ENCODE data around the gene PRKCB.

PRKCB gene

DNA sequence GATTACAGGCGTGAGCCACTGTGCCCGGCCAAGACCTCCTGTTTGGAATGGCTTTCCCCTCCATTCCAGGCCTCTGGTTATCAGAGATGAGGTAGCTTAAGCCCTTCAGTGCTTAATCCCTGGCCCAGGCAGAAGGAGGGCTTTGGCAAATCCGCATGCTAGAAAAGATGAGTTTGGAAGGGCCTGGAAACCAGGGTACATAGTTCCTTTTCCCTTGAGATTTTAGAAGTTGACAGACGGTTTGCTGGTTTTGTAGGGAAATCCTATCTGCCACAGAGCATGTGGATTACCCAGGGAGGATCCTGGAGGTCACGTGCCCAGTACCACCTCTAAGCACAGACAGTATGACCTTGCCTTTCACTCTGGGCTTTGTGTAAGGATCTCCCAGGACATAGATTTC, 305.7 kb downstream of the PRKCB start (continued):
- no peak for TF ChIP-seq ZNF274 (IDR thresholded peaks at IDR 0.05; ENCODE audit: low read length)
- TF ChIP-seq ZNF274 (tag by site-specific recombination; IDR thresholded peaks at IDR 0.05; ENCODE audit: borderline replicate concordance), result no peak
- no peak for TF ChIP-seq ZNF223 (tag by site-specific recombination; IDR thresholded peaks at IDR 0.05)

DNA sequence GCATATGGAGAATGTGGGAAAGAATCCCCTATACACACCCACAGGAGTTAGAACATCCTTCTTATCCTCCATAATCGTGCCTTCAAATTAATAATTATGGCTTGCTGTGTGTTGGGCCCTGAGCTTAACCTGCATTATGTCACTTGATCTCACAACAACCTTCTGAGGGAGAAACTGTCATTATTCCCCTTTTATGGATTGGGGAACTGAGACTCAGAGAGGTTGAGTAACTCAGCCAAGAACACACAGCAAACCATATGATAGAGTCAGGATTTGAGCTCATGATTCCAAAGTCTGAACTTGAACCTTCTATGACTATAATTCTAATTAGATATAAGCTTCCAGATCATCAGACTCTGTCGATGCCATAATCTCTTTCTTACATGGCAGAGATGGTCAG, 306.1 kb downstream of the PRKCB start:
- Histone ChIP-seq H3K4me1 (ENCODE audit: control insufficient read depth, insufficient read depth, low read length) (no peaks in the 10 kb centered on the region), H3K27ac (ENCODE audit: extremely low read depth, low read depth, low read length) (no peak overlapping the region), H3K36me3 (ENCODE audit: control insufficient read depth in 2 of 2, insufficient read depth in 1 of 2, low read length in 2 of 2) (no peaks in the 10 kb centered on the region), H3K4me3 (ENCODE audit: low read depth, low read length) (no peak overlapping the region), H3K9me3 (ENCODE audit: control insufficient read depth, insufficient read depth, low read depth, low read length) (no peaks in the 10 kb centered on the region)
- ChIA-PET CTCF (no interaction called here), POLR2A (no interaction called here)
- TF ChIP-seq, protein P1, sequence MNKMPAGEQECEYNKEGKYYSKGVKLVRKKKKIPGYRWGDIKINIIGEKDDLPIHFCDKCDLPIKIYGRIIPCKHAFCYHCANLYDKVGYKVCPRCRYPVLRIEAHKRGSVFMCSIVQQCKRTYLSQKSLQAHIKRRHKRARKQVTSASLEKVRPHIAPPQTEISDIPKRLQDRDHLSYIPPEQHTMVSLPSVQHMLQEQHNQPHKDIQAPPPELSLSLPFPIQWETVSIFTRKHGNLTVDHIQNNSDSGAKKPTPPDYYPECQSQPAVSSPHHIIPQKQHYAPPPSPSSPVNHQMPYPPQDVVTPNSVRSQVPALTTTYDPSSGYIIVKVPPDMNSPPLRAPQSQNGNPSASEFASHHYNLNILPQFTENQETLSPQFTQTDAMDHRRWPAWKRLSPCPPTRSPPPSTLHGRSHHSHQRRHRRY (tag by site-specific recombination; IDR thresholded peaks at IDR 0.05), result no peak
- TF ChIP-seq ZNF768 (tag by site-specific recombination; IDR thresholded peaks at IDR 0.05), result 0 out of 2 replicates have a peak, but pooled peaks have one; percentile 59

DNA sequence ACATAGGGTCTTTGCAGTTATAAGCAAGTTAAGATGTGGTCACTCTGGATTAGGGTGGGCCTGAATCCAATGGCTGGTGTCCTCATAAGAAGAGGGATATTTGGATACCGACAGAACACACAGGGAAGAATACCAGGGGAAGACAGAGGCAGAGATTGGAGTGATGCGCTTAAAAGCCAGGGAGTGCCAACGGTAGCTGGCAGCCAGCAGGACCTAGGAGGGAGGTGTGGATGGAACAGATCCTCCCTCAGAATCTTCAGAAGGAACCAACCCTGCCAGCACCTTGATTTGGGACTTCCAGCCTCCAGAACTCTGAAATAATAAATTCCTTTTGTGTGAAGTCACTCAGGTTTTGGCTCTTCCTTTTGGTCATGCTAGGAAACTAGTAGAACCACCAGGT, 310.1 kb downstream of the PRKCB start:
- no peaks in the 10 kb centered on the region for H3K36me3 ChIP-seq (ENCODE audit: control insufficient read depth in 2 of 2, insufficient read depth in 1 of 2, low read length in 2 of 2)
- H3K27ac ChIP-seq (ENCODE audit: extremely low read depth, low read depth, low read length), result no peak overlapping the region
- CTCF ChIA-PET, result interaction anchor here (0.6 kb wide), 1 partner anchor 631 kb away, joined by 3 read pairs; no protein-coding TSS in a partner anchor

DNA sequence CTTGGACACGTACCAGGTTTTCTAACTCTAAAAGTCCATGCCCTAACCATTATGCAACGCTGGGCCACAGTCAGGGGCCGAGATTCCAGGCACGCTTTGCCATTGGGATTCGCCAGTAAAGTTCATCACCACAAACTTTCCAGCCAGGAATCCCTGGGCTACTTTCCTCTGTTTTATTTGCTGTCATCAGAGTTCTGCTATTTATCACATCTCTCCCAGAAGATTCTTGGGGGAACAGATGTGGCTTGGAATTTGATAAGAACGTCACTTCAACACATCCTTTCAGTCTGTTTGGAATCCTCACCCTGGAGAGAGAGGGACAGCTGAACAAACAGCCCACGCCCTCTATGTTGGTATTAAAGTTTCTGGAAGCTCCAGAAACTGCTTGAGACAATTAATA, 310.7 kb downstream of the PRKCB start:
- TF ChIP-seq ZNF792 (tag by site-specific recombination; IDR thresholded peaks at IDR 0.05) (no peak), ZNF10 (tag by site-specific recombination; IDR thresholded peaks at IDR 0.05) (no peak), ZNF791 (tag by site-specific recombination; IDR thresholded peaks at IDR 0.05) (no peak), KLF1 (tag by site-specific recombination; IDR thresholded peaks at IDR 0.05) (no peak), ZNF121 (tag by site-specific recombination; IDR thresholded peaks at IDR 0.05) (no peak)
- TF ChIP-seq, protein P2, sequence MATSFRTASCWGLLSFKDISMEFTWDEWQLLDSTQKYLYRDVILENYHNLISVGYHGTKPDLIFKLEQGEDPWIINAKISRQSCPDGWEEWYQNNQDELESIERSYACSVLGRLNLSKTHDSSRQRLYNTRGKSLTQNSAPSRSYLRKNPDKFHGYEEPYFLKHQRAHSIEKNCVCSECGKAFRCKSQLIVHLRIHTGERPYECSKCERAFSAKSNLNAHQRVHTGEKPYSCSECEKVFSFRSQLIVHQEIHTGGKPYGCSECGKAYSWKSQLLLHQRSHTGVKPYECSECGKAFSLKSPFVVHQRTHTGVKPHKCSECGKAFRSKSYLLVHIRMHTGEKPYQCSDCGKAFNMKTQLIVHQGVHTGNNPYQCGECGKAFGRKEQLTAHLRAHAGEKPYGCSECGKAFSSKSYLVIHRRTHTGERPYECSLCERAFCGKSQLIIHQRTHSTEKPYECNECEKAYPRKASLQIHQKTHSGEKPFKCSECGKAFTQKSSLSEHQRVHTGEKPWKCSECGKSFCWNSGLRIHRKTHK (tag by site-specific recombination; IDR thresholded peaks at IDR 0.05), result no peak
- TF ChIP-seq, protein P3, sequence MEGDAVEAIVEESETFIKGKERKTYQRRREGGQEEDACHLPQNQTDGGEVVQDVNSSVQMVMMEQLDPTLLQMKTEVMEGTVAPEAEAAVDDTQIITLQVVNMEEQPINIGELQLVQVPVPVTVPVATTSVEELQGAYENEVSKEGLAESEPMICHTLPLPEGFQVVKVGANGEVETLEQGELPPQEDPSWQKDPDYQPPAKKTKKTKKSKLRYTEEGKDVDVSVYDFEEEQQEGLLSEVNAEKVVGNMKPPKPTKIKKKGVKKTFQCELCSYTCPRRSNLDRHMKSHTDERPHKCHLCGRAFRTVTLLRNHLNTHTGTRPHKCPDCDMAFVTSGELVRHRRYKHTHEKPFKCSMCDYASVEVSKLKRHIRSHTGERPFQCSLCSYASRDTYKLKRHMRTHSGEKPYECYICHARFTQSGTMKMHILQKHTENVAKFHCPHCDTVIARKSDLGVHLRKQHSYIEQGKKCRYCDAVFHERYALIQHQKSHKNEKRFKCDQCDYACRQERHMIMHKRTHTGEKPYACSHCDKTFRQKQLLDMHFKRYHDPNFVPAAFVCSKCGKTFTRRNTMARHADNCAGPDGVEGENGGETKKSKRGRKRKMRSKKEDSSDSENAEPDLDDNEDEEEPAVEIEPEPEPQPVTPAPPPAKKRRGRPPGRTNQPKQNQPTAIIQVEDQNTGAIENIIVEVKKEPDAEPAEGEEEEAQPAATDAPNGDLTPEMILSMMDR (tag by site-specific recombination; IDR thresholded peaks at IDR 0.05), result no peak
- H3K27ac ChIP-seq (ENCODE audit: extremely low read depth, low read depth, low read length), result no peak overlapping the region
- H3K4me3 ChIP-seq (ENCODE audit: low read depth, low read length), result no peak overlapping the region
- no peaks in the 10 kb centered on the region for H3K36me3 ChIP-seq (ENCODE audit: control insufficient read depth in 2 of 2, insufficient read depth in 1 of 2, low read length in 2 of 2)
- ChIA-PET CTCF (interaction anchor here (0.6 kb wide), 2 partner anchors 27 to 631 kb away, joined by 3 read pairs; no protein-coding TSS in a partner anchor), POLR2A (no interaction called here)
- H3K9me3 ChIP-seq (ENCODE audit: control insufficient read depth, insufficient read depth, low read depth, low read length), result no peaks in the 10 kb centered on the region
- no peaks in the 10 kb centered on the region for H3K4me1 ChIP-seq (ENCODE audit: control insufficient read depth, insufficient read depth, low read length)

More for the DNA sequence above, 310.1 kb downstream of the PRKCB start:
- no peaks in the 10 kb centered on the region for H3K9me3 ChIP-seq (ENCODE audit: control insufficient read depth, insufficient read depth, low read depth, low read length)
- TF ChIP-seq ZNF292 (tag by site-specific recombination; IDR thresholded peaks at IDR 0.05; ENCODE audit: borderline replicate concordance, low read depth), result no peak
- no peak for TF ChIP-seq ZNF302 (tag by site-specific recombination; IDR thresholded peaks at IDR 0.05; ENCODE audit: low read depth)
- no peak for TF ChIP-seq ZNF623 (tag by site-specific recombination; IDR thresholded peaks at IDR 0.05)
- POLR2A ChIA-PET, result no interaction called here
- no peaks in the 10 kb centered on the region for H3K4me1 ChIP-seq (ENCODE audit: control insufficient read depth, insufficient read depth, low read length)
- H3K4me3 ChIP-seq (ENCODE audit: low read depth, low read length), result no peak overlapping the region

Measured in HEK293 (cell line).